GM21447 (cell line): ENCODE results near the gene OSR1.
"Not testable (repeated sequence)": the region's sequence is repeated elsewhere in the genome, so short reads cannot be mapped to it uniquely, and the experiment has no call there.

Source experiments
- ATAC-seq: cut with Tn5 transposase; IDR thresholded peaks from one replicate; pipeline ENCODE4 v1.9.1; 2021; ENCODE audit not compliant: unreplicated experiment

Gene OSR1

DNA sequence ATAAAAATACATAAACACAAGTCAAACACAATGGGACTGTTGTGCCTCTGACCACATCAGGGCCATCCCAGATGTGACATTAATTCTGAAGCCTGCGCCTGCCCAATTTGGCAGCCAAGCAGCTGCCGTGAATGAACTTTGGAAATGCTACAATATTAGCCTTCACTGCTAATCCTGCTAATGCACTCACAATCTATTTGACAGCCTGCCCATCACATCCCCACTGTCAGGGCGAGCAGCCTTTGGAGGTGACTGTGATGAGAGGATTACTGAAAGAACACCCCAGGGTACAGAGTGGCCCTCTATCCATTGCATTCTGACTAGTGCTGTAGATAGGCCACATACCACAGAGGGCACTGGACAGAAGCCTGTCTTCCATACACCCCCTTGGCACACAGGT is 21.6 kb downstream of the OSR1 start:
- no peak for ATAC-seq

DNA sequence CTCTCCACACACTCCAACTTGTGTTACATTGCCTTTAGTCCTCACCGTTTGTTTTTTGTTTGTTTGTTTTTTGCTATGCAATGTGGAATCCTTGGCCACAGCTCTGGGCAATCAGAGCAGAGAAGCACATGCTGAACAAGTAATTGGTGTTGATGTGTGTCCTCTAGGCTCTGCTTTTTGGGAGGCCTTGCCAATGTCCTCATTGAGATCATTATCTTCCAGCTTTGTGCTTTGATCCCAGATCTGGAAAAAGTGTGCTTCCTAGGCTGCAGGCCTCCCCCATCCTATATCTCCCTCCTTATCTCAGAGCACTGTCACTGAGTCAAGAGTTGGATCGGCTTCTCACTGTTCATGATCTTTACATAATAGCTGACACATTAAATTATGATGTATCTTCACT is 25.9 kb downstream of the OSR1 start:
- no peak for ATAC-seq

DNA sequence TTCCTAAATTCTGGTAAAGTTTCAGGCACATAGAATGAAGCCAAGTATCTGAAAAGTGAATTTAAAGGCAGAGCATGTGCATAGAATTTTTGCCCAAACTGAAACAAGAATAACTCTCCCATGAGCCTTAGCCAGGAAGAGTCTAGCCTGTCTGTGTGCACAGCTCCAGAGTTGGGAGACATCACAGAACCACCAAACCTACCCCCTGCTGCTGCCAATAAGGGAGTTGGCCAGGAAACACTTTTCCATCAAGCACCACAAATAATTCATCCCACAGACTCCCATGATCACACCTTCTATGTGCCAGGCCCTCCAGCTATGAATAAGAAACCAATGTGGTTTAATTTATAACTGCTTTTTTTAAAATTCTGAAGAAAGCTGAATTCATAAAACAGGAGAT is 27.0 kb downstream of the OSR1 start:
- ATAC-seq = no peak

DNA sequence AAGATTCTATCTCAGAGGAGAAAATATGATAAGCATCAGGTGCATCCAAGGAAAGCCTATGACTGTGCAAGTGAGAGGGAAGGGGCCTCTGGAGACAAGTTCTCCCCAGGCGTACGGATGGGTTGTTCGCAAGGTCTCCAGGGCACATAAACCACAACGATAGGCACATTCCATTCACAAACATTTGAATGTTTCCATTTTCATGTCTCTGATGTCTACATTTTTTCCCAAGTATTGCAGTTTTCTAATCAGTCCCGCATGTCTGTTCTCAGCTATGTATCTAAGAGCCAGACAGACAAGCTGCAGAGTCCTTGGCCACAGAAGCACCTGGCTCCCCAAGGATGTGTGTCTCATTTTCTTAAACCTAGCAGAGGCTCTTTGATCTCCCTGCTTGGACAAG is 28.0 kb downstream of the OSR1 start:
- no peak for ATAC-seq

DNA sequence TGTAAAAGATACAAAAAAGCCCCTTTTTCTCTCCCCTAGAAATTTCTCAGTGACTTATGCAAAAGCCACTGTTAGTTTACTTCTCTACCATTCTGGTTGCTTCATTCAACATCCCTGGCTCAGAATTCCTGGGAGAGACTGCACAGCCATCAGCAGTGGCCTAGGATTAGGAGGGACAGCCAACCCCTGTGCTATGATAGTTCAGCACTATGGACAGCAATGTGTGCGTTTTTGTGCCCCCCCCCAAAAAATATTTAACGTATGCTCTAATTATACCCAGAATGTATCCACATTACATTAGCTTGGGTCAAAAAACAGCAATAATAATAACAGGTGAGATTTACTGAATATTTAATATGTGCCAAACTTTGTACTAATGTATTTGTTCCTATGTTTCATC is 29.0 kb downstream of the OSR1 start:
- no peak for ATAC-seq

DNA sequence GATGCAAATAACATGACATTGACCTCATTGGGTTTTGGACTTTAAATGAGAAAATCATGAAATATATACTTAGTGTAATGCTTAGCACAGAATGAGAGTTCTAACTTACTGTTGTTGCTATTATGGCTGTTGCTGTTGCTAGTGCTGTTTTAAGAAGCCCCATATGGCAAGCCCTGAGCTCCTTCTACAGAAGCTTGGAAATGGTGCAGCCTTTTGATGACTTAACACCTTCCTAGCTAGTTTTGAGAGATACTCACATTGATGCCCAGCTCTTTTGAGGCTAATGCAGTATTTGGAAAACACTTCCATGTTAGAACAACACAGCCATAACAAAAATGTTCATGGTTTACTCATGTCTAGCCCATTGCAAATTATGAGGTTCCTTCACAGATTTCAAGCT is 30.9 kb downstream of the OSR1 start:
- ATAC-seq = no peak

DNA sequence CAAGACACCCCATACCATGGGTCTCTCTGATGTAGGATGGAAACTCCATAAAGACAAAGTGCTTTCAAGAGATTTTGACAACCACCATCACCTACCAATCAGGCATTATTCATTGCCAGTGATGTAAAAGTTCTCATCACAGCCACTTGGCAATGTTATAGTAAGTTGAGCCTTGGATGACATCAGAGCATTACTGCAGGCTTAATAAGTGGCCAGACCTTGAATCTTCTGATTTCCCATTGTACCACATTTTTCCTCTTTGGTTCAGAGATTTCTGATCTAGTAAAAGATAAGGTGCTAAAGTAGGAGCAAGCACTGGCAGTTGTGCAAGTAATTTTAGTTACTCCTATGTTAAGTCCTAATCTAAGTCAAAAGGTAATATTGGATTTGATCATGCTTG is 36.5 kb downstream of the OSR1 start:
- no peak for ATAC-seq

DNA sequence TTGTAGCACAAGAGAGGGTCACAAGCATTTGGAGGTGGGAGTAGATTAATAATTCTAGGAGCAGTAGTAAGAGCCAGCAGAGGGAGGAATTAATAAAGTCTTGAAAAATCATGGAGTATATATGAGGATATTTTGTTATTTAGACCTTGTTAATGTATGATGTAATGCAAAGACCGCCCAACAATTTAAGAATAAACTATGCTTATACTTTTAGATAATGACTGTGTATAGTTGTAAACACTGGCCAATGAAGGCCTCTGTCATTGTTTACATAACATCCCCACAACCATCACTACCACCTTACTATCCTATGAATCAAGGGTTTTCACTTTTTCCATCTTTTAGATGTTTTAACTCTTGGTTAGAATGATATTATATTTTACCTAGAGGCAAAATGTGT is 37.6 kb downstream of the OSR1 start:
- no peak for ATAC-seq

DNA sequence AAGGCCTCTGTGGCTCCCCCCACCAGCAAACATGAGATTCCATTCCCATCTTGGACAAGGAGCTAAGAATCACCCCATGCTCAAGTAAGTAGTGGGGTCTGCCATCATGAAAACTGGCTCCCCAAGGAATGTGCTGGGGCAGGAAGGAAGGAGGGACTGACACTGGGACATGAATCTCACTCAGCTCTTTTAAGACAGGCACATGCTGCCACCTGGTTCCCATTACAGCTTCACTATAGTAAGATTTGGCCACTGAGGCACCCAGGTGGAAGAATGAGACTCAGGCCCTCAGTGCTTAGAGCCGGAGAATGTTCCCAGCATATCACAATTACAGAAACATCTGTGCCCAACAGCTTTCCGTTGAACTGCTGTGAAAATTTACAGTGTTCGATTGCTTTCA is 38.7 kb downstream of the OSR1 start:
- no peak for ATAC-seq

DNA sequence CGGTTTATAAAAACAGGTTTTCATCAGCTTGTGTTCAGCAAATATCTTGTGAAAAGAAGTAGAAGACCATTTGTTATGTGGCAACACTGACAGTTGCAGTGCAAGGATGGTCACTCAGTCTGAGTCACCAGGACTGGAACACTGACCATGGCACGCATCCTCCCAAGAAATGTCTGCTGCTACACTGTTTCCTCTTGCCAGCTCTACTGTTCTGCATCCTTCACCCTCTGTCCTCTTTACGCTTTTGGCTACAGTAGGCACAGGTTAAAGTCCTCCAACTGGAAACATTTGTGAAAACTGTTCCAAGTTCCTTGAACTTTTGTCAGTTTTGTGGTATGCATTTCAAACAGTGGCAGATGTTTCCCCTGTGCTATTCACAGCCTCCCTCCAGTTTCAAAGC is 39.4 kb downstream of the OSR1 start:
- no peak for ATAC-seq

DNA sequence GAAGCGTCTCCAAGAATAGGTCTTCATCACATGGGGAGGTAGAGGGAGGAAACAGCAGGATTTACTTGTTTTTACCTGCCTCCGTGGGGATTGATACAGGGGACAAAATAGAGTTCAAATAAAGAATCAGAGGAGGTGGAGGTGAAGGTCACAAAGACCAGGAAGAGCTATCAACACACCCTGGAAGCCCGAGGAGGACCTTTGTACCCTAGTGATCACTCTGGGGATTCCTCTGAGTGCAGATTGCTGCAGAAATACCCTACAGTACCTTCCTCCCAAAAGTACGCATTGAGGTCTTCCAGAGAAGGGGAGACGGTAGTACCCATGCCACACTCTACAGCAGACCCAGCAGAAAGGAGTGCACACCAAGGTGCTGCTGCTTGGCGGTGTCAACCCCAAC is 44.9 kb downstream of the OSR1 start:
- ATAC-seq = no peak

DNA sequence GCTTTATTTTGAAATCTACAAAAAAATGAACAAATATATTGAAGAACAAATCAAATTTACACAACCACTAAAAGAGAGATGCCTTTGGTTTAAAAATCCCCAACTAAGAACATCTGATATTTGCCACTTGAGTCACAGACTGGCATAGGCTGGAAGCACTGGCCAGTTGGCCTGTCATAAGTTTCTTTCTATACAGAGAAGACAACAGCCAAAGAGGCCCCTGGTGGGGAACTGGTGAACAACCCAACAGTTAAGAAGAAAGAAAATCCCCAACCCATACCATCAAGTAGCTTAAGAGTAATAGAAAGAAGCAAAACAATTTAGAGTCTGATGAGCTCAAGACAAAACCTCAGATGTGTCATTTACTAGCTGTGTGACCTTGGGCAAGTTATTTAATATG is 45.5 kb downstream of the OSR1 start:
- ATAC-seq = no peak

DNA sequence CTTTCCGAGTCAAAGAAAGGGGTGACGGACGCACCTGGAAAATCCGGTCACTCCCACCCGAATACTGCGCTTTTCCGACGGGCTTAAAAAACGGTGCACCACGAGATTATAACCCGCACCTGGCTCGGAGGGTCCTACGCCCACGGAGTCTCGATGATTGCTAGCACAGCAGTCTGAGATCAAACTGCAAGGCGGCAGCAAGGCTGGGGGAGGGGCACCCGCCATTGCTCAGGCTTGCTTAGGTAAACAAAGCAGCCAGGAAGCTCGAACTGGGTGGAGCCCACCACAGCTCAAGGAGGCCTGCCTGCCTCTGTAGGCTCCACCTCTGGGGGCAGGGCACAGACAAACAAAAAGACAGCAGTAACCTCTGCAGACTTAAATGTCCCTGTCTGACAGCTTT is 52.4 kb downstream of the OSR1 start:
- not testable (repeated sequence) for ATAC-seq

DNA sequence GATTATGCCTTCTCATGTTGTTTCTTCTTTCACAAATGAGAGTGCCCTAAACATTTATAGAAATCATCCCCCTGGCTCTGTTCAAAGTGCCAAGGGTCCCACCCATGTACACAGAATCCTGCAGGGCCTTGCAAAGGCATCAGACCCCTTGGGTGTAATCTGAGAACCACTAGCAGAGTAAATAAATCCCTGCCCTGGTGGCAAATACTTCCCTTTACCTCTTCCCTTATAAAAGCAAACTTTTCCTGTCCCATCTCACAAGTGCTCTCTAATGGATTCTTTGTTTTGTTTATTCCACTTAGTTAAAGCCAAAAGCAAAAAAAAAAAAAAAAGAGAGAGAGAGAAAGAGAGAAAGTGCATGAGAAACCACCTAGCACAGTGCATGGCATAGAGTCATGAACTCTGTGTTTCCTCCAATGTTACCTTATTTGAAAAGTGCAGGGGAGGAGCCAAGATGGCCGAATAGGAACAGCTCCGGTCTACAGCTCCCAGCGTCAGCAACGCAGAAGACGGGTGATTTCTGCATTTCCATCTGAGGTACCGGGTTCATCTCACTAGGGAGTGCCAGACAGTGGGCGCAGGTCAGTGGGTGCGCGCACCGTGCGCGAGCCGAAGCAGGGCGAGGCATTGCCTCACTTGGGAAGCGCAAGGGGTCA is 52.9 kb downstream of the OSR1 start:
- ATAC-seq = not testable (repeated sequence)

DNA sequence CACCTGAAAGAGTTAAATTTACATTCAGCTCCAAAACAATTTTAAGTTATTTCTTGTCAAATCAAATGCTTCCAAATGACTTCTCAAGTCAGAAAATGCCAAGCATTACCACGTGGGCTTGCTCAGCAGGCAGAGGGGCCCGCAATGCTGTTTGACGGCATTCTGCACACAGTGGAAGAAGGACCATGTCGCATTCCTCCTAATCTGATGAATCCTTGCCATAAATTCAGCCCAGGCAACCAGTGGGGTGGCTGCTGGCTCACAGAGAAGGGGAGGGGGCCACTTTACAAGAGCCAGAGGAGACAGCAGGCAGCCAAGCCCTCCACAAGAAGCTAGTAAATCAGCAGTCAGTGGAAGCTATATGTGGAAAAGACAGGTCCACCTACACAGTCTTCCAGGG is 56.7 kb downstream of the OSR1 start:
- ATAC-seq = no peak
